Astrocyte (in vitro differentiated cells and primary cell): ENCODE data around the gene EMX2. TPM values are rescaled to one million over a fixed set of nuclear protein-coding genes. Genes with fewer than 3 reads are reported as not detected.

Experiments
- DNase-seq: peaks from one replicate; pipeline ENCODE4 v3.0.0-alpha.2; 2010; ENCODE audit warnings: low read depth
- FAIRE-seq: peaks from 2 replicates; lab custom pipeline; 2011; peaks lifted over from hg19 to GRCh38; lab: Jason Lieb, UNC
- H2AFZ ChIP-seq: 2 replicates; pipeline ENCODE4 v1.6.0; 2012; ENCODE audit warnings: low read depth, low read length, inconsistent platforms
- H3K27ac ChIP-seq: 2 replicates; pipeline ENCODE4 v1.5.1; 2011; ENCODE audit warnings: low read depth, low read length, inconsistent platforms
- H3K27me3 ChIP-seq: 2 replicates; pipeline ENCODE4 v1.6.0; 2011; ENCODE audit warnings: low read length, inconsistent platforms; ENCODE audit not compliant: insufficient read depth
- H3K36me3 ChIP-seq: 2 replicates; pipeline ENCODE4 v1.5.1; 2011; ENCODE audit warnings: low read length, inconsistent platforms; ENCODE audit not compliant: insufficient read depth
- H3K4me1 ChIP-seq: 2 replicates; pipeline ENCODE4 v1.5.1; 2011; ENCODE audit warnings: low read length, inconsistent platforms; ENCODE audit not compliant: insufficient read depth
- H3K4me2 ChIP-seq: 2 replicates; pipeline ENCODE4 v1.6.0; 2012; ENCODE audit warnings: low read length, inconsistent platforms
- H3K4me3 ChIP-seq: 2 replicates; pipeline ENCODE4 v1.5.1; 2011; ENCODE audit warnings: low read depth, mild to moderate bottlenecking, low read length, inconsistent platforms; ENCODE audit not compliant: insufficient read depth
- H3K79me2 ChIP-seq: 2 replicates; pipeline ENCODE4 v1.6.0; 2012; ENCODE audit warnings: mild to moderate bottlenecking, low read length, inconsistent platforms; ENCODE audit not compliant: insufficient read depth
- H3K9ac ChIP-seq: 2 replicates; pipeline ENCODE4 v1.6.0; 2012; ENCODE audit warnings: mild to moderate bottlenecking, low read length, inconsistent platforms
- H3K9me3 ChIP-seq: 2 replicates; pipeline ENCODE4 v1.5.1; 2012; ENCODE audit warnings: low read depth, mild to moderate bottlenecking, low read length, inconsistent platforms; ENCODE audit not compliant: insufficient read depth
- H4K20me1 ChIP-seq: 2 replicates; pipeline ENCODE4 v1.6.0; 2012; ENCODE audit warnings: low read length, inconsistent platforms; ENCODE audit not compliant: insufficient read depth
- H3K27ac Mint-ChIP-seq: one replicate; pipeline ENCODE4 v1.8.0; 2021; ENCODE audit warnings: mild to moderate bottlenecking, mixed read lengths; ENCODE audit not compliant: unreplicated experiment
- H3K27me3 Mint-ChIP-seq: one replicate; pipeline ENCODE4 v1.8.0; 2021; ENCODE audit warnings: low read depth, mixed read lengths; ENCODE audit not compliant: unreplicated experiment
- H3K36me3 Mint-ChIP-seq: one replicate; pipeline ENCODE4 v1.8.0; 2021; ENCODE audit warnings: low read depth, mixed read lengths; ENCODE audit not compliant: unreplicated experiment
- H3K4me1 Mint-ChIP-seq: one replicate; pipeline ENCODE4 v1.8.0; 2021; ENCODE audit warnings: low read depth, mixed read lengths; ENCODE audit not compliant: unreplicated experiment
- H3K4me3 Mint-ChIP-seq: one replicate; pipeline ENCODE4 v1.8.0; 2021; ENCODE audit warnings: mild to moderate bottlenecking, moderate library complexity, mixed read lengths; ENCODE audit not compliant: unreplicated experiment
- H3K9me3 Mint-ChIP-seq: one replicate; pipeline ENCODE4 v1.8.0; 2021; ENCODE audit warnings: mild to moderate bottlenecking, mixed read lengths; ENCODE audit not compliant: unreplicated experiment
- EZH2 ChIP-seq: IDR thresholded peaks from 2 replicates; pipeline ENCODE4 v1.6.1; 2012; ENCODE audit warnings: mild to moderate bottlenecking, low read length, inconsistent platforms; ENCODE audit not compliant: insufficient read depth
- total RNA-seq: library from RNA; stranded (reverse); gene quantifications from 2 replicates; pipeline ENCODE4 v1.2.1, GENCODE V29; 2021
- TF ChIP-seq, protein P1 (sequence below): IDR thresholded peaks from 2 replicates; pipeline ENCODE4 v1.5.1; 2011; ENCODE audit warnings: low read depth, mild to moderate bottlenecking, inconsistent platforms, low read length, moderate library complexity; ENCODE audit not compliant: insufficient read depth

Gene EMX2
- total RNA-seq, 1 donor from 2014 or later = not detected

DNA sequence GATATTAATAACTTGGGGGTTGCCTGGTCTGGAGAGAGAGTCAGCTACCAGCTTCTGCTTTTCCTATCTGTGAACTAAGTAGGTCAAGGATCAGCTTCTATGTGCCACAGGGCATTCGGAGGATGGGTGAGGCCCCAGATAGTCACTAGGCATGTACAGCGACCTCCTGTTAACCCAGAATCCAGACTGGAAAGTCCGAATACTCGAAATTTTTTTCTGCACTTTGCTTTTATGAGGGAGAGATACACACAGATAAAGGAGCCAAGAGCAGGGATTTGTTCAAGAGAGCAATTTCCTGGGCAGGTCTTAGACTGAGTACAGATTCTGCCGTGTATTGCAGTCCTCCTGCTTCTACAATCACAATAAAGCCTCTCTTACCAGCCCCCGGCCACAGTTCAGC is 54.2 kb downstream of the EMX2 start:
- no peak overlapping the region for H3K27ac Mint-ChIP-seq

DNA sequence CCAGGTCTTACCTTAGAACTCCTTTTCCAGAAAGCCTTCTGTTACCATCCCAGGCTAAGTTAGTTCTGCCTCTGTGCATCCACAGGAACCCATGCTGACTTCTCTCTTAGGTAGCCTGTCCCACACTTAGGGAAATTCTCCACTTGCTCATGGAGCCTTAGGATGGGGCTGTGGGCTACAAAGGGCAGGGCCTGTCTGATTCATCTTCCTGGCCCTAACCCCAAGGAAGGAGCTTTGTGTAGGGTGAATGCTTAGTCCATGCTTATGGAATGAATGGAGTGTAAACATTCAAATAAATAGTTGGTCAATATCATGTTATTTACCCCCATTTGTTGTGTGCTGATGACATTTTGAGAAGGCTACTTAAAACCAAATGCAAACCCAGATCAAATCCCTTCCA is 54.7 kb downstream of the EMX2 start:
- Mint-ChIP-seq H3K27me3 (peaks cover 19% of the 10 kb centered on the region), H3K27ac (no peak overlapping the region)
- FAIRE-seq = no peak

More for the DNA sequence above, 54.2 kb downstream of the EMX2 start:
- Histone ChIP-seq H3K27me3 (no peaks in the 10 kb centered on the region), H3K36me3 (no peaks in the 10 kb centered on the region), H4K20me1 (no peaks in the 10 kb centered on the region), H3K79me2 (no peaks in the 10 kb centered on the region), H3K27ac (no peak overlapping the region), H3K4me3 (no peak overlapping the region), H2AFZ (no peak overlapping the region), H3K4me1 (no peaks in the 10 kb centered on the region), H3K9ac (no peak overlapping the region), H3K9me3 (peaks cover 3% of the 10 kb centered on the region), H3K4me2 (no peak overlapping the region)
- Mint-ChIP-seq H3K4me1 (peaks cover 8% of the 10 kb centered on the region), H3K36me3 (no peaks in the 10 kb centered on the region), H3K27me3 (peaks cover 14% of the 10 kb centered on the region), H3K9me3 (peaks cover 6% of the 10 kb centered on the region), H3K4me3 (no peak overlapping the region)
- FAIRE-seq (no peak), DNase-seq (no peak)
- TF ChIP-seq EZH2 = no peak
- TF ChIP-seq, protein P1, sequence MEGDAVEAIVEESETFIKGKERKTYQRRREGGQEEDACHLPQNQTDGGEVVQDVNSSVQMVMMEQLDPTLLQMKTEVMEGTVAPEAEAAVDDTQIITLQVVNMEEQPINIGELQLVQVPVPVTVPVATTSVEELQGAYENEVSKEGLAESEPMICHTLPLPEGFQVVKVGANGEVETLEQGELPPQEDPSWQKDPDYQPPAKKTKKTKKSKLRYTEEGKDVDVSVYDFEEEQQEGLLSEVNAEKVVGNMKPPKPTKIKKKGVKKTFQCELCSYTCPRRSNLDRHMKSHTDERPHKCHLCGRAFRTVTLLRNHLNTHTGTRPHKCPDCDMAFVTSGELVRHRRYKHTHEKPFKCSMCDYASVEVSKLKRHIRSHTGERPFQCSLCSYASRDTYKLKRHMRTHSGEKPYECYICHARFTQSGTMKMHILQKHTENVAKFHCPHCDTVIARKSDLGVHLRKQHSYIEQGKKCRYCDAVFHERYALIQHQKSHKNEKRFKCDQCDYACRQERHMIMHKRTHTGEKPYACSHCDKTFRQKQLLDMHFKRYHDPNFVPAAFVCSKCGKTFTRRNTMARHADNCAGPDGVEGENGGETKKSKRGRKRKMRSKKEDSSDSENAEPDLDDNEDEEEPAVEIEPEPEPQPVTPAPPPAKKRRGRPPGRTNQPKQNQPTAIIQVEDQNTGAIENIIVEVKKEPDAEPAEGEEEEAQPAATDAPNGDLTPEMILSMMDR = no peak

More for the DNA sequence above, 54.7 kb downstream of the EMX2 start:
- H3K27ac ChIP-seq = no peak overlapping the region
- H3K79me2 ChIP-seq = no peaks in the 10 kb centered on the region
- DNase-seq = no peak
- H3K4me1 Mint-ChIP-seq = peaks cover 8% of the 10 kb centered on the region
- no peak overlapping the region for H3K9ac ChIP-seq
- peaks cover 9% of the 10 kb centered on the region for H3K9me3 Mint-ChIP-seq
- no peak overlapping the region for H3K4me2 ChIP-seq
- TF ChIP-seq, protein P1 = no peak
- no peak for TF ChIP-seq EZH2
- no peaks in the 10 kb centered on the region for H3K36me3 ChIP-seq
- no peak overlapping the region for H2AFZ ChIP-seq
- no peaks in the 10 kb centered on the region for H3K36me3 Mint-ChIP-seq
- no peaks in the 10 kb centered on the region for H4K20me1 ChIP-seq
- H3K4me1 ChIP-seq = no peaks in the 10 kb centered on the region
- no peak overlapping the region for H3K4me3 ChIP-seq
- peaks cover 3% of the 10 kb centered on the region for H3K9me3 ChIP-seq
- no peaks in the 10 kb centered on the region for H3K27me3 ChIP-seq
- H3K4me3 Mint-ChIP-seq = no peak overlapping the region

Other genes starting within 250 kb of the EMX2 start
- gene PDZD8, start 167.3 kb upstream of the EMX2 start, total RNA-seq = 29.2 and 31.3 TPM in 2 replicates